GM11168 (cell line): ENCODE results near the gene GPHN.

ENCODE experiments used
- in situ Hi-C: fragments of 300-500 bp; cut with MboI; formaldehyde crosslinking; loops from one replicate; pipeline ENCODE4 v1.12.0; 2022; ENCODE audit warnings: low sequenced_read_pairs; ENCODE audit not compliant: unreplicated experiment

GPHN gene

GRCh38 chr14:66881596-66881995 is 373.6 kb downstream of the GPHN start:
- in situ Hi-C loops = no loop called here

DNA sequence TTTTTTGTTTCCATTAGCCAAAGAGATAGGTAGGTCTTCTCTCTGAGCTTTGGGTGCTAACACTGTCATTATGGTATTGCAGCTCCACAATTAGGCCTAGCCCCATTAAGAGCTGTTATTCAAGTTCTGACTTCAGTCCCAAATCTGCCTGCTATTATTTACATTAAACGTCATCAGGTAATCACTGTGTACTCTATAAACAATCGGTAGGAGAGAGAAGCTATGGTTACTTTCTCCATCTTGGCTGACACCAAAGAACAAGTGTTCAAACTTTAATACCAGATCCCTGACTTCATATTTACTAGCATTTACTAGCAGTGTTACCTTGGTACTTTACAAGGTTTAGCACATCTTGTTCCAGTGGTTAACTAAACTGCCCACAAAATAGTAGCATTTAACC is 376.2 kb downstream of the GPHN start:
- in situ Hi-C loops = no loop called here

DNA sequence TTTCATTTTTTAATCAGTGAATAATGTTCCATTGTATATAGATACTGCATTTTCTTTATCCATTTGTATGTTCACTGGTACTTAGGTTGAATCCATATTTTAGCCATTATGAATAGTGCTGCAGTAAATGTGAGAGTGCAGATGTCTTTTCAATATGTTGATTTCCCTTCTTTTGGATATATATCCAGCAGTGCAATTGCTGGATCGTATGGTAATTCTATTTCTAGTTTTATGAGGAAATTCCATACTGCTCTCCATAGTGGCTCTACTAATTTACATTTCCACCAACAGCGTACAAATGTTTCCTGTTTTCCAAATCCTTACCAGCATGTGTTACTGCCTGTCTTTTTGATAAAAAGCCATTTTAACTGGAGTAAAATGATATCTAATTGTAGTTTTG is 392.8 kb downstream of the GPHN start:
- in situ Hi-C loops = no loop called here

DNA sequence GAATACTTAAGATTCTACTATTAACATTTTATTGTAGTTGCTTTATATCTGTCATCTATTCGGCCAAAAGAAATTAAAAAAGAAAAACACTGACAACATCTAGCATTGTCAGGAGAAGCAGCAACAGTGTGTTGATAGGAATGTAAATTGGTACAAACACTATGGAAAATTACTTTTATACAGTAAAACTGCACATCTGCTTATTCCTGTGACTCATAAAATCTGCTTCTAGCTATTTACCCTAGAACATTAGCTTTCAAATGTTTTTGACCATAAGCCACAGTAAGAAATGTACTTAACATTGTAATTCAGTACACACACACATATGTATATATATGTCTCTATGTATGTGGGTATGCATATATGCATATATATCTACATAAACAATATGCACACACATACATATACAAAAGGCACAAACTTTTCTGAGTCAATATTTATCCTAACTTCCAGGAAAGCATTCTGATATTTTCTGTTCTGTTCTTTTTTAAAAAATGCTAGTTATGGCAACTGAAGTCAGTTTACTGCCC is 402.4 kb downstream of the GPHN start:
- in situ Hi-C loops = no loop called here

DNA sequence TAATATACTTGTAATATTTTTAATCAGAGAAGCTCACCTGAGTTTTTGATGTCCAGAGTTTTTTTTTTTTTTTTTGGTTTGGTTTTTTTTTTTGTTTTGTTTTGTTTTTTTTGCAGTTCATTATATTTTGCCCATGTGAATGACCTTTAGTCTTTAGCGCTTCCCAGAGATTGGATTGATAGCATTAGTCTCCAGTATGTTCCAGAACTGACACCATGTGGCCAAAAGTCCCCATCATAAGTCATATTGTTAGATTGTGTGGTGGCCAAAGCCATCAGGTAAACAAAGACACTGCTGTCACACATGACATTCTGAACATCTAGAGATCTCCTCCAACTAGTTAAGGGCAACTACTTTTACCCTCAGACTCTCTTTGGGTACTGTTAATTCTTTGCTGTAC is 408.5 kb downstream of the GPHN start:
- in situ Hi-C loops = no loop called here

DNA sequence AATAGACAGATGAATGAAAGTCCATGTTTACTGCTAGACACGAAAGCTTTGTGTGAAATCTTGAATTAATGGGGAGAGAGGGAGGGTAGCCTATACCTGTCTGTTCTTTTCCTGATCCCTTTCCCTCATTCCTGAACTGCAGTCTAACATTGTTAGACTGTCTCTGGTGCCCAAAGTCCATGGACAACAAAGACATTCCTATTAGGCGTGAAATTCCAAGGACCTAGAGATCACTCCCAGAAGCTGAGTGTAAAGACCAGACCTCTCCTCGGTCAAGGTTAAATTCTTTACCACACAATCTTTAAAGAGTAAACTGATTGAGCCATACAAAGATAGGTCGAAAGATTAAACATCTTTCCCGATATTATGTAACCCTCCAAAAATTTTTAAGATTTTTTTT is 410.6 kb downstream of the GPHN start:
- in situ Hi-C loops = no loop called here

DNA sequence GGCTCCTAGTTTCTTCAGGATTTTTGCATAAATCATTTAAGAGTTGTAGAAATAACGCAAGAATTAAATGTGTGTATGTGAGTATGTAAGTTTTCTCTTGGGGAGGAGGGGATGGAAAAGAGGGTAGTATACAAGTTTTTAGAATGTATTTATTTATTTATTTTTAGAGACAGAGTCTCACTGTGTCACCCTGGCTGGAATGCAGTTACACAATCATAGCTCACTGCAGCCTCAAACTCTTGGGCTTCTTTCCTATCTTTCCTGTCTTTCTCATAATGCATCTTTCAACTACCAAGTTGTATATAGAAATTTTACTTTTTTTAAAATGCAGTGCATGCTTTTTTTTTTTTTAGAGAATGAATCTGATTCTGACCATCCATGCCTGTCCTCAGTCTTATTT is 412.2 kb downstream of the GPHN start:
- in situ Hi-C loops = no loop called here

DNA sequence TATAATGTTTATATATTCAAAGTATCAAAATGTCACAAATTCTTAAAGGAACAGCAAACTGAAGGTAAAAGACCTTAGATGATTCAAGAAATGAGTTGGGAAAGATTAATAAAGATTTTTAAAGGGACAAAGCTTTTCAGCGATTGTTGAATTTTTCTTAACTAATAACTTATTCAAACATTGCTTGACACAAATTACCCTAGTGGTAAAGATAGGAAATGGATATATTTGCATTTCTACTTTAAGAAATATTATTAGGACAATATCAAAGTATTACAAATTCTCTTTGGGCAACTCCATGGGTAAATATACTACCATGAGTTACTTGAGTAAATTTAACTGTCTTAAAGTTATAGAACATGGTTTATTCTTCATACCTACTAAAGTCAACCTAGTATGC is 415.3 kb downstream of the GPHN start:
- in situ Hi-C loops = no loop called here

DNA sequence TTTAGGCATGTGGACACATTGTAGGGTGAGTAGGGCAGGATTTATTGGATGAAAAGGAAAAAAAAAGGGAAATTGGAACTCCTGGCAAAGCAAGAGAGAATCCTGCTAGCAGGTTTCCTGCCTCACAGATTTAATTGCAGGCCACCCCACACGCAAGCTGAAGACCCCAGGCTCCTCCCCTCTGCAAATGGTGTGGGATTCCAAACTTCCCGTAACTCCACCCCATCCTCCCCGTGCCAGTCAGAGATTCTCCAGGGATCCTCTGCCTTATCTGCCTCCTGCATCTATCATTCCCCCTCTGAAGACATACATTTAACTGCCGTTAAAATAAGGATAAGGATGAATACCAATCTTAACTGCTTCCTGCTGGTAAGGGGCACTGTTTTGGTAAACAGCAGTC is 431.5 kb downstream of the GPHN start:
- in situ Hi-C loops = no loop called here

DNA sequence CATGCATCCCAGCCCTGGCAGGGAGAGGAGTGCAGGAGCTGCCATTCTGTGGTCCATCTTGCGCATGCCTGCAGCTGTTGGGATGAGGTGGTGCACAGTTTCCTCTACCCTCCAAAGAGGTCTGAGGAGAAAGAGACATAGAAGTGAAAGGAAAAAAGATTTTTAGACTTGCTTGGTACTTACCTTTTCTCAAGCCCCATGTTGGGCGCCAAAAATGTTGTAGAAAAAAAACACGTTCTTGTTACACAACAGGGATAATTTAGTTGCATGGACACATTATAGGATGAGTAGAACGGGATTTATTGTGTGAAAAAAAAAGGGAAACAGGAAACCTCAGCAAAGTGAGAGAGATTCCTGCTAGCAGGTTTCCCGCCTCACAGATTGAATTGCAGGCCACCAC is 436.9 kb downstream of the GPHN start:
- in situ Hi-C loops = no loop called here

GRCh38 chr14:66955159-66955558 is 447.2 kb downstream of the GPHN start:
- in situ Hi-C loops = no loop called here

GRCh38 chr14:66959437-66960050 is 451.6 kb downstream of the GPHN start:
- in situ Hi-C loops = no loop called here

- in situ Hi-C loops = no loop called here
Observed at GRCh38 chr14:66965831-66966230, 457.9 kb downstream of the GPHN start.

- in situ Hi-C loops = no loop called here
Observed at GRCh38 chr14:66972469-66972868, 464.5 kb downstream of the GPHN start.

- in situ Hi-C loops = no loop called here
Observed at GRCh38 chr14:66974397-66975025, 466.6 kb downstream of the GPHN start.

- in situ Hi-C loops = no loop called here
Observed at GRCh38 chr14:66975251-66975650, 467.3 kb downstream of the GPHN start.

GRCh38 chr14:66979101-66979974 is 471.4 kb downstream of the GPHN start:
- in situ Hi-C loops = no loop called here

DNA sequence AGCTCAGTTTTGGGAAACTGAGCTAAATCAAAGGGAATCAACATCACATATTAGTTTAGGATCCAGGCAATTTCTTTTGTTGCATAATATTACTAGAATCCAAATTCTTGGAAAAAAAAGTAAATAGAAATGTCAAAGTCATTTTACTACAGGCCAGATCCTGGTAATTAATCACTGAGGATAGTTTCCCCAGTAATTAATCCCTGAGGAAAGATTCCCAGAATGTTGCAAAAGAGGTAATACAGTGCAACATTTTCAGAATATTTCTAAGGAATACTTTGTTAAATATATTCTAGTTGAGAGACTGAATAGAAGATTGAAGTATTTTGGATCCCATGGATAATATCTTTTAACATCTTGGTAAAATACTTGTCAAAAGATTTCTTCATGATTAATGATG is 474.3 kb downstream of the GPHN start:
- in situ Hi-C loops = no loop called here

GRCh38 chr14:66992776-66993175 is 484.8 kb downstream of the GPHN start:
- in situ Hi-C loops = no loop called here

GRCh38 chr14:66993512-66993911 is 485.6 kb downstream of the GPHN start:
- in situ Hi-C loops = no loop called here

DNA sequence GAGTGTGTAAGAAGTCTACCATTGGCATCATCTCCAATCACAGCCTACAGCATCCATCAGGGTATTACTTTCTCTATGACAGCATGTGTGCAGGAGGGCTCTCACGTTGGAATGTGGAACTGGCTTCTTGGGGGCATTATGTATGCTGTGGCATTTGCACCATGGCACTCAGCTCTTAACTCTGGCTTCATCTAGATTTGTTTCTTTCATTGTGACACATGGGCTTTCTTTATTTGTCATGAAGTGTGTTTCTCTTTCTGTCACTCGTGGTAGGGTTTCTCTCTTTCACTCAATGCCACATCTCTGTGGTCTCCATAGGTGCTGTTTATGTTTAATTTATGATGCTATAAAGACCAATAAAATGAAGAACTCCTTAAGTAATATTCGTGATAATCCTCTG is 490.1 kb downstream of the GPHN start:
- in situ Hi-C loops = no loop called here
